Neural progenitor cell (in vitro differentiated cells): Measurements from ENCODE around the gene CCDC8. TPM values are rescaled to one million over a fixed set of nuclear protein-coding genes. Genes with fewer than 3 reads are reported as not detected.

Experiments used
- DNase-seq: peaks from one replicate; pipeline ENCODE4 v3.0.0-alpha.2; 2016; ENCODE audit warnings: low spot score
- H2AFZ ChIP-seq: fragments of 200-600 bp; sonication (generic); replicated peaks from 2 replicates; pipeline ENCODE4 v1.6.1; 2016; ENCODE audit warnings: antibody characterized with exemption
- H3F3A ChIP-seq: fragments of 200-600 bp; sonication (generic); 2 replicates; pipeline ENCODE4 v1.6.1; 2016; ENCODE audit warnings: antibody characterized with exemption, low read depth
- H3K27ac ChIP-seq: fragments of 200-600 bp; sonication (generic); 2 replicates; pipeline ENCODE4 v1.5.1; 2016; ENCODE audit warnings: mild to moderate bottlenecking
- H3K27me3 ChIP-seq: fragments of 200-600 bp; sonication (generic); 2 replicates; pipeline ENCODE4 v1.6.1; 2016; ENCODE audit warnings: mild to moderate bottlenecking, moderate library complexity
- H3K36me3 ChIP-seq: fragments of 200-600 bp; sonication (generic); 2 replicates; pipeline ENCODE4 v1.5.1; 2016
- H3K4me1 ChIP-seq: fragments of 200-600 bp; sonication (generic); 2 replicates; pipeline ENCODE4 v1.6.1; 2016; ENCODE audit warnings: mixed run types
- H3K4me2 ChIP-seq: fragments of 200-600 bp; sonication (generic); 2 replicates; pipeline ENCODE4 v1.6.1; 2016
- H3K4me3 ChIP-seq: fragments of 200-600 bp; sonication (generic); 2 replicates; pipeline ENCODE4 v1.5.1; 2016
- H3K79me2 ChIP-seq: fragments of 200-600 bp; sonication (generic); 2 replicates; pipeline ENCODE4 v1.6.1; 2016; ENCODE audit warnings: low read depth
- H3K9ac ChIP-seq: fragments of 200-600 bp; sonication (generic); 2 replicates; pipeline ENCODE4 v1.6.1; 2016
- H3K9me3 ChIP-seq: fragments of 200-600 bp; sonication (generic); 2 replicates; pipeline ENCODE4 v1.5.1; 2016; ENCODE audit warnings: low read depth
- H4K20me1 ChIP-seq: fragments of 200-600 bp; sonication (generic); 2 replicates; pipeline ENCODE4 v1.6.1; 2016; ENCODE audit warnings: low read depth
- H3K27ac Mint-ChIP-seq: 3 replicates; pipeline ENCODE4 v1.8.0; 2021; ENCODE audit warnings: mixed read lengths
- H3K27me3 Mint-ChIP-seq: 2 replicates; pipeline ENCODE4 v1.8.0; 2022; ENCODE audit warnings: low read depth, mild to moderate bottlenecking, inconsistent platforms, moderate library complexity, mixed read lengths; ENCODE audit not compliant: insufficient read depth
- H3K36me3 Mint-ChIP-seq: 3 replicates; pipeline ENCODE4 v1.8.0; 2021; ENCODE audit warnings: mixed read lengths
- H3K4me1 Mint-ChIP-seq: 3 replicates; pipeline ENCODE4 v1.8.0; 2021; ENCODE audit warnings: mixed read lengths
- H3K4me3 Mint-ChIP-seq: 3 replicates; pipeline ENCODE4 v1.8.0; 2021; ENCODE audit warnings: mild to moderate bottlenecking, moderate library complexity, mixed read lengths
- H3K9me3 Mint-ChIP-seq: 3 replicates; pipeline ENCODE4 v1.8.0; 2020; ENCODE audit warnings: mixed read lengths
- CTCF ChIP-seq: fragments of 200-600 bp; sonication (generic); IDR thresholded peaks from 2 replicates; pipeline ENCODE4 v1.5.1; 2017; ENCODE audit warnings: antibody characterized with exemption, mild to moderate bottlenecking
- EZH2 ChIP-seq: fragments of 200-600 bp; sonication (generic); IDR thresholded peaks from 2 replicates; pipeline ENCODE4 v1.6.1; 2017; ENCODE audit warnings: antibody characterized with exemption, mild to moderate bottlenecking, moderate library complexity
- EZH2phosphoT487 ChIP-seq: fragments of 200-600 bp; sonication (generic); IDR thresholded peaks from 2 replicates; pipeline ENCODE4 v1.6.1; 2017; ENCODE audit warnings: antibody characterized with exemption
- total RNA-seq: library from RNA; depleted of rRNA; stranded (reverse); fragments of >200 nt; gene quantifications from 2 replicates; pipeline ENCODE4 v1.2.3, GENCODE V29; 2015; ENCODE audit warnings: low replicate concordance

The CCDC8 gene
- total RNA-seq, 1 donor from 2014 or later = 2.8 TPM

- Histone ChIP-seq H3K4me3 (no peak overlapping the region), H3K4me1 (no peaks in the 10 kb centered on the region), H3K9ac (no peak overlapping the region), H3K27me3 (no peaks in the 10 kb centered on the region), H4K20me1 (no peaks in the 10 kb centered on the region), H3K36me3 (no peaks in the 10 kb centered on the region), H3K27ac (no peak overlapping the region), H3K79me2 (no peaks in the 10 kb centered on the region), H2AFZ (no peak overlapping the region), H3K9me3 (no peaks in the 10 kb centered on the region), H3F3A (no peaks in the 10 kb centered on the region), H3K4me2 (no peak overlapping the region)
- Mint-ChIP-seq H3K36me3 (peaks cover 6% of the 10 kb centered on the region), H3K27me3 (peaks cover 8% of the 10 kb centered on the region), H3K4me3 (no peak overlapping the region), H3K27ac (peak overlapping the region; percentile 72), H3K4me1 (no peaks in the 10 kb centered on the region), H3K9me3 (peaks cover 8% of the 10 kb centered on the region)
- TF ChIP-seq CTCF = no peak
- TF ChIP-seq EZH2phosphoT487 = no peak
- TF ChIP-seq EZH2 = no peak
- DNase-seq = no peak
These were observed 34.5 kb upstream of the CCDC8 start for GRCh38 chr19:46447824-46448223.

GRCh38 chr19:46447006-46447405, 33.6 kb upstream of the CCDC8 start:
- no peaks in the 10 kb centered on the region for H3K79me2 ChIP-seq
- no peak overlapping the region for H3K27ac ChIP-seq
- H3F3A ChIP-seq = no peaks in the 10 kb centered on the region
- no peaks in the 10 kb centered on the region for H4K20me1 ChIP-seq
- H3K4me1 Mint-ChIP-seq = no peaks in the 10 kb centered on the region
- H3K9me3 Mint-ChIP-seq = peaks cover 8% of the 10 kb centered on the region
- H3K27ac Mint-ChIP-seq = no peak overlapping the region
- no peaks in the 10 kb centered on the region for H3K36me3 ChIP-seq
- no peaks in the 10 kb centered on the region for H3K9me3 ChIP-seq
- no peaks in the 10 kb centered on the region for H3K4me1 ChIP-seq
- no peak overlapping the region for H3K9ac ChIP-seq
- no peak overlapping the region for H3K4me2 ChIP-seq
- H2AFZ ChIP-seq = no peak overlapping the region
- H3K4me3 Mint-ChIP-seq = no peak overlapping the region
- peaks cover 8% of the 10 kb centered on the region for H3K27me3 Mint-ChIP-seq
- H3K27me3 ChIP-seq = no peaks in the 10 kb centered on the region
- H3K4me3 ChIP-seq = no peak overlapping the region
- no peak for DNase-seq
- TF ChIP-seq EZH2phosphoT487 (no peak), EZH2 (no peak), CTCF (no peak)
- peaks cover 6% of the 10 kb centered on the region for H3K36me3 Mint-ChIP-seq

- Histone ChIP-seq H3F3A (no peaks in the 10 kb centered on the region), H3K27ac (no peak overlapping the region), H3K4me2 (no peak overlapping the region), H4K20me1 (no peaks in the 10 kb centered on the region), H2AFZ (no peak overlapping the region), H3K9ac (no peak overlapping the region), H3K27me3 (no peaks in the 10 kb centered on the region), H3K9me3 (no peaks in the 10 kb centered on the region), H3K36me3 (no peaks in the 10 kb centered on the region), H3K4me3 (no peak overlapping the region), H3K4me1 (no peaks in the 10 kb centered on the region), H3K79me2 (no peaks in the 10 kb centered on the region)
- Mint-ChIP-seq H3K27me3 (peaks cover 8% of the 10 kb centered on the region), H3K4me1 (no peaks in the 10 kb centered on the region), H3K4me3 (no peak overlapping the region), H3K36me3 (peaks cover 6% of the 10 kb centered on the region), H3K27ac (no peak overlapping the region), H3K9me3 (peaks cover 8% of the 10 kb centered on the region)
- no peak for DNase-seq
- no peak for TF ChIP-seq CTCF
- TF ChIP-seq EZH2 = no peak
- TF ChIP-seq EZH2phosphoT487 = no peak
These were observed 32.7 kb upstream of the CCDC8 start for GRCh38 chr19:46446021-46446420.
